Breast epithelium (tissue), 3 donors: ENCODE measurements around the gene PANK2.

ENCODE experiments used
- CTCF ChIP-seq, 3 donors: fragments of 450-650 bp; IDR thresholded peaks; one replicate each; pipeline ENCODE4 v1.5.1; 2016 to 2017; ENCODE audit warnings: antibody characterized with exemption in 3 of 3, mild to moderate bottlenecking in 3 of 3, moderate library complexity in 3 of 3
- POLR2A ChIP-seq: fragments of 450-650 bp; IDR thresholded peaks from one replicate; pipeline ENCODE4 v1.6.1; 2016; ENCODE audit warnings: antibody characterized with exemption, mild to moderate bottlenecking, moderate library complexity
- POLR2AphosphoS5 ChIP-seq, 3 donors: sonication (generic); formaldehyde crosslinking; IDR thresholded peaks; one replicate each; pipeline ENCODE4 v1.6.1; 2017; ENCODE audit warnings: antibody characterized with exemption in 3 of 3

DNA sequence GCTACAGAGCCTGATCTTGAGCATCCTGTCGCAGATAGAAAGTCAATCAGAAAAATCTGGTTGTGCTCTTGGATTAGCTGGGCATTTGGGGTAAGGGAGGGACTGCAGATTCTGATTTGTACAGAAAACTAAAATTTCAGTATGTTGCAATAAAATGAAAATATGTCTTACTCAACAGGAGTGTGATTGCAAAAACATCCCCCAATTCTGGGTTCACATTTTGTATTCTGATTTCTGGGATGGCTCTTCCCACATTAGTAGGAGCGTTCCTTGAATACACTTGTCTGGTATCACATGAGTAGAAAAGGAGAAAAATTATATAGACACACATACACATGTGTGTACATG lies 40.5 kb downstream of the PANK2 start:
- TF ChIP-seq POLR2A, result no peak
- no peak for TF ChIP-seq CTCF (IDR thresholded peaks at IDR 0.05)
- no peak for TF ChIP-seq POLR2AphosphoS5 (IDR thresholded peaks at IDR 0.05)
